ENCODE measurements around the gene BCL2L2. TPM values are rescaled to one million over a fixed set of nuclear protein-coding genes. Genes with fewer than 3 reads are reported as not detected.

BCL2L2 gene
- total RNA-seq, 1 donor from 2014 or later, result 32.6 TPM

DNA sequence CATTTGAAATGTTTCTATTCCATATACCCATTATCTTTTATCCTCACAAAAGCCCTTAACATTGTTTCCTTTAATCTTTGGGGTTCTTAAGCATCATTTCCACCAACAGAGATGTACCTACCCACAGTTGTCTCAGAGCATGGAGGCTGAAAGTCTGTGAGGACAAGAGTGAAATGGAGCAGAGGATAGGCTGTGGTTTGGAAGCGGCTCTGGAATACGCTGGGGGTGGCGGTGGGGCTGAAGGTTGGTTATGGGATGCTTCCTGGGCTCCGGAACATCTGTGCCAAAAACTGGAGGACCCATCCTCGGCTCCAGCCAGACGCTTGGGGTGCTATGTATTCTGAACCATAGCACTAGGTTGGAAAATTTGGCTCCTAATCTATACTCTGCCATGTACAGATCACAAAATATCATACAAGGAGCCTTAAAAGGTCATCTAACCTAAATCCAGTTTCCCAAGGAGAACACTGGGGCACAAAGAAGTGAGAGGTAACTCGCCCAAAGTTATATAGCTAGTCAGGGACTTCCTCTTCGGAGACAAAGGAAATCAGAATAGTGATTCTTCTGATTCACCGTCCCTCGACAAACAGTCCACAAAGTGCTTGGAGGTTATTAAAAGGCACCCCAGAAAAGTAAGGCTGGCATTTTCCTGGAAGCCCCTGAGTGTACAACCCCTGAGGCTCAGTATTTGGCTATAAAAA, 6.5 kb upstream of the BCL2L2 start:
- Mint-ChIP-seq H3K9me3 (ENCODE audit: unreplicated experiment) (peaks cover 17% of the 10 kb centered on the region), H3K4me1 (ENCODE audit: low read depth, unreplicated experiment) (peaks cover 5% of the 10 kb centered on the region), H3K27me3 (ENCODE audit: unreplicated experiment) (peaks cover 20% of the 10 kb centered on the region), H3K36me3 (ENCODE audit: unreplicated experiment) (peaks cover 9% of the 10 kb centered on the region), H3K27ac (ENCODE audit: unreplicated experiment) (peak overlapping the region; percentile 97), H3K4me3 (ENCODE audit: unreplicated experiment) (peak overlapping the region; percentile 94)
- TF ChIP-seq CTCF (IDR thresholded peaks at IDR 0.05; ENCODE audit: partially characterized antibody, unreplicated experiment), result no peak
- DNase-seq, result no peak

DNA sequence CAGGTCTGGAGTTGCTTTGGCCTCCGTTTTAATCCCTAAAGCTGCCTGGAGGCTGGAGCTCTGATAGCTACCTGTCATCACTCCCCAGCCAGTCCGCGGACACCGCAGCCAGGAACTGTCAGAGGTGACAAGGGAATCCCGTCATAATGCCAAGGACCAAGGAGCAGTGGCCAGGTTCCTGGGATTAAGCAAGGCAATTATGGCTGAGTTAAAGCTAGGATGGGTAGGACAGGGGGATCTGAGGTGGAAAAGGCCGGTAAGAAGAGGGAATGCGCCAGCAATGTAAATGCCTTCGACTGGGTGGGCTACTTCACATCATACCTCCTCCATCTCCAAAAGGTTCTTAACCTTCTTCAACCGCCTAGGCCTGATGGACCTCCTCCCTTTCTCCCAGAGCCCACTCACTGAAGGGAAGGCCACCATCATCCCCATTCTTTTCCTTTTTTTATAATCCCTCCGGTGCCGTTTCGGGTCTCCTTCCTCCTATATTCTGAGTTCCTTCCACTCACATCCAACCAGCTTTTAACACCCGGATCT, 5.9 kb upstream of the BCL2L2 start:
- Mint-ChIP-seq H3K4me1 (ENCODE audit: low read depth, unreplicated experiment) (peaks cover 4% of the 10 kb centered on the region), H3K9me3 (ENCODE audit: unreplicated experiment) (peaks cover 19% of the 10 kb centered on the region), H3K4me3 (ENCODE audit: unreplicated experiment) (peak overlapping the region; percentile 94), H3K36me3 (ENCODE audit: unreplicated experiment) (peaks cover 9% of the 10 kb centered on the region), H3K27me3 (ENCODE audit: unreplicated experiment) (peaks cover 20% of the 10 kb centered on the region), H3K27ac (ENCODE audit: unreplicated experiment) (peak overlapping the region; percentile 97)
- TF ChIP-seq CTCF (IDR thresholded peaks at IDR 0.05; ENCODE audit: partially characterized antibody, unreplicated experiment), result no peak
- peak; percentile 31 for DNase-seq

- H3K4me3 Mint-ChIP-seq (ENCODE audit: unreplicated experiment), result peak overlapping the region; percentile 94
- H3K9me3 Mint-ChIP-seq (ENCODE audit: unreplicated experiment), result peaks cover 20% of the 10 kb centered on the region
- H3K4me1 Mint-ChIP-seq (ENCODE audit: low read depth, unreplicated experiment), result peaks cover 4% of the 10 kb centered on the region
- peak overlapping the region; percentile 97 for H3K27ac Mint-ChIP-seq (ENCODE audit: unreplicated experiment)
- peaks cover 20% of the 10 kb centered on the region for H3K27me3 Mint-ChIP-seq (ENCODE audit: unreplicated experiment)
- peak; percentile 67 for TF ChIP-seq CTCF (IDR thresholded peaks at IDR 0.05; ENCODE audit: partially characterized antibody, unreplicated experiment)
- H3K36me3 Mint-ChIP-seq (ENCODE audit: unreplicated experiment), result peaks cover 9% of the 10 kb centered on the region
- peak; percentile 98 for DNase-seq
Observed at GRCh38 chr14:23301288-23301968, 5.2 kb upstream of the BCL2L2 start.

- Mint-ChIP-seq H3K27me3 (ENCODE audit: unreplicated experiment) (peaks cover 19% of the 10 kb centered on the region), H3K27ac (ENCODE audit: unreplicated experiment) (peak overlapping the region; percentile 87), H3K9me3 (ENCODE audit: unreplicated experiment) (peaks cover 20% of the 10 kb centered on the region), H3K4me3 (ENCODE audit: unreplicated experiment) (peak overlapping the region; percentile 81), H3K4me1 (ENCODE audit: low read depth, unreplicated experiment) (peaks cover 4% of the 10 kb centered on the region), H3K36me3 (ENCODE audit: unreplicated experiment) (peaks cover 4% of the 10 kb centered on the region)
- DNase-seq, result no peak
- TF ChIP-seq CTCF (IDR thresholded peaks at IDR 0.05; ENCODE audit: partially characterized antibody, unreplicated experiment), result no peak
Observed at GRCh38 chr14:23301969-23302289, 4.7 kb upstream of the BCL2L2 start.
